Keratinocyte (primary cell): ENCODE data around the gene USP34. TPM values are rescaled to one million over a fixed set of nuclear protein-coding genes. Genes with fewer than 3 reads are reported as not detected.
A peak's percentile ranks its signal among the peaks of the same experiment; 100 is the strongest.
"Not testable (repeated sequence)": the region's sequence is repeated elsewhere in the genome, so short reads cannot be mapped to it uniquely, and the experiment has no call there.

Experiments used
- DNase-seq: peaks from one replicate; pipeline ENCODE4 v3.0.0-alpha.2; 2011; ENCODE audit warnings: low read depth, missing footprints, low spot score
- FAIRE-seq: peaks from 2 replicates; lab custom pipeline; 2011; peaks lifted over from hg19 to GRCh38; lab: Jason Lieb, UNC
- H2AFZ ChIP-seq: 2 replicates; pipeline ENCODE4 v1.6.0; 2012; ENCODE audit warnings: low read length, control low read depth, inconsistent platforms; ENCODE audit not compliant: control insufficient read depth
- H3K27ac ChIP-seq: 2 replicates; pipeline ENCODE4 v1.5.1; 2011; ENCODE audit warnings: low read length; ENCODE audit not compliant: control insufficient read depth, insufficient read depth
- H3K27me3 ChIP-seq: 3 replicates; pipeline ENCODE4 v1.6.0; 2011; ENCODE audit warnings: low read length; ENCODE audit not compliant: control insufficient read depth, insufficient read depth; ENCODE audit errors: extremely low read depth
- H3K36me3 ChIP-seq, 2 experiments: 2 replicates in 1 of 2; 3 replicates in 1 of 2; pipeline ENCODE4 v1.5.1; 2011; ENCODE audit warnings: low read length in 2 of 2, mild to moderate bottlenecking in 1 of 2; ENCODE audit not compliant: control insufficient read depth in 2 of 2, insufficient read depth in 2 of 2; ENCODE audit errors: extremely low read depth in 1 of 2
- H3K4me1 ChIP-seq: 3 replicates; pipeline ENCODE4 v1.5.1; 2011; ENCODE audit warnings: low read length; ENCODE audit not compliant: control insufficient read depth, insufficient read depth; ENCODE audit errors: extremely low read depth
- H3K4me2 ChIP-seq: 3 replicates; pipeline ENCODE4 v1.6.0; 2011; ENCODE audit warnings: low read depth, low read length; ENCODE audit not compliant: control insufficient read depth, insufficient read depth; ENCODE audit errors: extremely low read depth
- H3K4me3 ChIP-seq, 3 experiments: fragments of 200-600 bp in 1 of 3; sonication (generic) in 1 of 3; 2 replicates in 2 of 3; 3 replicates in 1 of 3; pipeline ENCODE4 v1.5.1; 2011 to 2016; ENCODE audit warnings: low read length in 3 of 3, mild to moderate bottlenecking in 3 of 3, control low read depth in 2 of 3, inconsistent platforms in 1 of 3, low read depth in 1 of 3, mixed read lengths in 1 of 3, mixed run types in 1 of 3, moderate library complexity in 1 of 3; ENCODE audit not compliant: control insufficient read depth in 2 of 3, insufficient read depth in 2 of 3; ENCODE audit errors: extremely low read depth in 1 of 3
- H3K79me2 ChIP-seq: 2 replicates; pipeline ENCODE4 v1.6.0; 2012; ENCODE audit warnings: low read length; ENCODE audit not compliant: control insufficient read depth, insufficient read depth
- H3K9ac ChIP-seq: 3 replicates; pipeline ENCODE4 v1.6.0; 2011; ENCODE audit warnings: low read length; ENCODE audit not compliant: control insufficient read depth, insufficient read depth; ENCODE audit errors: extremely low read depth
- H3K9me1 ChIP-seq: 3 replicates; pipeline ENCODE4 v1.6.0; 2011; ENCODE audit warnings: low read length; ENCODE audit not compliant: control insufficient read depth, insufficient read depth; ENCODE audit errors: extremely low read depth
- H3K9me3 ChIP-seq: 2 replicates; pipeline ENCODE4 v1.5.1; 2012; ENCODE audit warnings: low read depth, low read length; ENCODE audit not compliant: control insufficient read depth
- H4K20me1 ChIP-seq: 3 replicates; pipeline ENCODE4 v1.6.0; 2011; ENCODE audit warnings: low read length; ENCODE audit not compliant: control insufficient read depth, insufficient read depth; ENCODE audit errors: extremely low read depth
- CTCF ChIP-seq, 3 experiments: IDR thresholded peaks in 1 of 3; conservative IDR thresholded peaks in 1 of 3; optimal IDR thresholded peaks in 1 of 3; 2 replicates in 2 of 3; 3 replicates in 1 of 3; pipeline versions ENCODE3 to v1.5.1; 2011; ENCODE audit warnings: low read length in 3 of 3, mild to moderate bottlenecking in 3 of 3, moderate library complexity in 2 of 3, control low read depth in 1 of 3, inconsistent platforms in 1 of 3; ENCODE audit not compliant: insufficient read depth in 2 of 3; ENCODE audit errors: extremely low read depth in 1 of 3
- EZH2 ChIP-seq: IDR thresholded peaks from one replicate; pipeline ENCODE4 v1.6.1; 2012; ENCODE audit warnings: inconsistent platforms, mild to moderate bottlenecking, low read length, moderate library complexity
- dilution Hi-C: fragments of 300-500 bp; cut with MboI; formaldehyde crosslinking; loops from one replicate; pipeline ENCODE4 v1.7.0; 2020; ENCODE audit warnings: low sequenced_read_pairs; ENCODE audit not compliant: extremely low pct_ligation_motif_present
- polyA plus RNA-seq, 5 experiments: library from polyadenylated mRNA; depleted of rRNA in 3 of 5; stranded (reverse) in 3 of 5; stranded (forward) in 1 of 5; unstranded in 1 of 5; fragments of >200 nt; gene quantifications; 1 replicate in 1 of 5; 2 replicates in 3 of 5; 3 replicates in 1 of 5; pipeline versions ENCODE4 v1.2.1 to v1.2.3, GENCODE V29; 2011 to 2012; ENCODE audit warnings: missing spikeins in 2 of 5, low read depth in 1 of 5, low replicate concordance in 1 of 5

Gene USP34
- polyA plus RNA-seq, 1 donor (not counting 4 experiments of a cell fraction or from before 2014, with no cell fraction given), result 54.7 TPM

DNA sequence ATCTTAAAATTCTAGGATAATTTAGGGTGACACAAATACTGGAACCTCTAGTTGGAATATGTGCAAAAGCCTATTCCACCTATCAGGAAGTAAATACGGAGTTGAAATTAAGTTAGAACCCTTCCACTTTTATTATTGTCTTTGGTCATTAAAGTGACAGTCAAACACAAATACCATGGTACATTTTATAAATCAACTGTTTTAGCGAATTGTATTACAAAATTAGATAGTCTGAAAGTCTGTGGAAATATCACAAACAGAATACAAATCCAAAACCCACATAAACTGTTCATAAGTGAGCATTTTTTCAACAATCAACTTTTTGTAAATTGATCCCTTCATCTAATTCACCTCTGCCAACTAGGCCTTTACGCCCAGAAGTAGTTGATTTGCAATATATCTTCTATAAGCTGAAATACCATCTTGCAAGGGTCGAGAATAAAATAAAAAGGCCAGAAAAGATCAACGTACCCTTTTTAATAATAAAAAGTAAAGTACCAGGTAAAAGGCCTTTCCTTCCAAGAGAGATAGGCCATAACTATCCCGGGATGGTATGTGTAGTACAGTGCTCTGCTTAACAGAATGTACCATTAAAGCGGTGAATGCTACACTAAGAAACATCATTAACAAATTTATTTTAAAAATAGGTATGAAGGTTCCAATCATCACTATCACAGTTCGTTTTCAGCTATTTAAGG is 1.3 kb downstream of the USP34 start:
- H3K27me3 ChIP-seq, result no peaks in the 10 kb centered on the region
- H4K20me1 ChIP-seq, result no peaks in the 10 kb centered on the region
- FAIRE-seq (no peak), DNase-seq (no peak)
- H2AFZ ChIP-seq, result peak overlapping the region; percentile 49
- dilution Hi-C loops, result no loop called here
- H3K4me3 ChIP-seq, result peak overlapping the region; percentile 92 to 96 (median 92)
- no peaks in the 10 kb centered on the region for H3K9me3 ChIP-seq
- peaks cover 7% of the 10 kb centered on the region for H3K4me1 ChIP-seq
- no peaks in the 10 kb centered on the region for H3K36me3 ChIP-seq
- H3K9me1 ChIP-seq, result no peaks in the 10 kb centered on the region
- no peak for TF ChIP-seq EZH2
- TF ChIP-seq CTCF (optimal IDR thresholded peaks at IDR 0.05 in 1 of 3, IDR thresholded peaks at IDR 0.05 in 1 of 3, conservative IDR thresholded peaks at IDR 0.05 in 1 of 3; ENCODE audit: extremely low read depth in 1 of 3, insufficient read depth in 2 of 3, low read length in 3 of 3), result no peak
- H3K27ac ChIP-seq, result peak overlapping the region; percentile 80
- peak overlapping the region; percentile 87 for H3K9ac ChIP-seq
- H3K4me2 ChIP-seq, result peak overlapping the region; percentile 92
- H3K79me2 ChIP-seq, result peaks cover 72% of the 10 kb centered on the region

DNA sequence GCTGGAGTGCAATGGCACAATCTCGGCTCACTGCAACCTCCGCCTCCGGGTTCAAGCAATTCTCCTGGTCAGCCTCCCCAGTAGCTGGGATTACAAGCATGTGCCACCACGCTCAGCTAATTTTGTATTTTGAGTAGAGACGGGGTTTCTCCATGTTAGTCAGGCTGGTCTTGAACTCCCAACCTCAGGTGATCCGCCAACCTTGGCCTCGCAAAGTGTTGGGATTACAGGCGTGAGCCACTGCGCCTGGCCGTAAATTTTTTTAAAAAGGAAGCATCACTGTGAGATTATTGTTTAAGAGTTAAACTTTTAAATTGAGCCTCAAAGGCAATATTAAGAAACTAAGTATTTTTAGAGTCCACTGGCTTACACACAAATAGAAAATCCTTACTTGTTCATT is 2.7 kb downstream of the USP34 start:
- FAIRE-seq, dilution Hi-C loops, H3K4me1 ChIP-seq, H4K20me1 ChIP-seq, H2AFZ ChIP-seq, H3K27ac ChIP-seq, DNase-seq, H3K9me1 ChIP-seq, H3K4me3 ChIP-seq, H3K9me3 ChIP-seq, H3K36me3 ChIP-seq, H3K9ac ChIP-seq, H3K27me3 ChIP-seq: not testable (repeated sequence)
- Histone ChIP-seq H3K79me2 (peaks cover 85% of the 10 kb centered on the region), H3K4me2 (peak overlapping the region; percentile 92)

DNA sequence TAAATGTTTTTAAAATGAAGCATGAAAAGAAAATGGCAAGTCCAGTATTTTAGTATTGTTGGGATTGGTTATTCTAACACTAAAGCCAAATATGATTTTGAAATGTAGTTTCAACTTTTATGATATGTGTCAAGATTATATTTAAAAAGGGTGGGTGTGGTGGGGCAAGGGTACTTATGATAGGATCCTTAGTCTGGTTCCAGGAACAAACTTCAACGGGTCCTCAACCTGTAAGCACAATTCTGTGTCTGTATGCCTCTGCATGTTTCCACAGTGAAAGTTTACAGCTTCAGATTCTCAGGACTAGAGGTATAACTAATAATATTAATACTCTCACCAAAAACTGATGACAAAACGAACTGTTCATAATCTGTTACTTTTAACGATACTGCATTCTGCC is 5.8 kb downstream of the USP34 start:
- no peaks in the 10 kb centered on the region for H3K9me1 ChIP-seq
- TF ChIP-seq CTCF (optimal IDR thresholded peaks at IDR 0.05 in 1 of 3, IDR thresholded peaks at IDR 0.05 in 1 of 3, conservative IDR thresholded peaks at IDR 0.05 in 1 of 3; ENCODE audit: extremely low read depth in 1 of 3, insufficient read depth in 2 of 3, low read length in 3 of 3), result no peak
- no peak for TF ChIP-seq EZH2
- H3K4me2 ChIP-seq, result no peak overlapping the region
- dilution Hi-C loops, result no loop called here
- H2AFZ ChIP-seq, result no peak overlapping the region
- peaks cover 7% of the 10 kb centered on the region for H3K4me1 ChIP-seq
- no peak overlapping the region for H3K27ac ChIP-seq
- no peaks in the 10 kb centered on the region for H4K20me1 ChIP-seq
- H3K4me3 ChIP-seq, result no peak overlapping the region
- no peaks in the 10 kb centered on the region for H3K36me3 ChIP-seq
- H3K9ac ChIP-seq, result no peak overlapping the region
- H3K27me3 ChIP-seq, result no peaks in the 10 kb centered on the region
- DNase-seq (no peak), FAIRE-seq (no peak)
- H3K79me2 ChIP-seq, result peaks cover 99% of the 10 kb centered on the region
- no peaks in the 10 kb centered on the region for H3K9me3 ChIP-seq
